GM23248 (cell line): ENCODE results near the gene ABCF2. TPM values are rescaled to one million over a fixed set of nuclear protein-coding genes. Genes with fewer than 3 reads are reported as not detected.

Experiments used
- DNase-seq: peaks from one replicate; pipeline ENCODE4 v3.0.0-alpha.2; 2015
- H2AFZ ChIP-seq: fragments of 200-600 bp; sonication (generic); 2 replicates; pipeline ENCODE4 v1.6.1; 2016; ENCODE audit warnings: antibody characterized with exemption
- H3F3A ChIP-seq: fragments of 200-600 bp; sonication (generic); 2 replicates; pipeline ENCODE4 v1.6.1; 2016; ENCODE audit warnings: mild to moderate bottlenecking, antibody characterized with exemption, mixed run types; ENCODE audit not compliant: insufficient read depth
- H3K27ac ChIP-seq: fragments of 200-600 bp; sonication (generic); 2 replicates; pipeline ENCODE4 v1.5.1; 2016; ENCODE audit warnings: mild to moderate bottlenecking
- H3K27me3 ChIP-seq: fragments of 200-600 bp; sonication (generic); replicated peaks from 2 replicates; pipeline ENCODE4 v1.6.1; 2016; ENCODE audit warnings: mild to moderate bottlenecking; ENCODE audit not compliant: insufficient read depth
- H3K36me3 ChIP-seq: fragments of 200-600 bp; sonication (generic); 2 replicates; pipeline ENCODE4 v1.6.1; 2016; ENCODE audit warnings: low read depth, mild to moderate bottlenecking
- H3K4me1 ChIP-seq: fragments of 200-600 bp; sonication (generic); 2 replicates; pipeline ENCODE4 v1.6.1; 2016; ENCODE audit warnings: mild to moderate bottlenecking; ENCODE audit not compliant: insufficient read depth
- H3K4me2 ChIP-seq: fragments of 200-600 bp; sonication (generic); one replicate; pipeline ENCODE4 v1.6.1; 2016; ENCODE audit warnings: mild to moderate bottlenecking; ENCODE audit not compliant: unreplicated experiment
- H3K4me3 ChIP-seq: fragments of 200-600 bp; sonication (generic); 2 replicates; pipeline ENCODE4 v1.5.1; 2016; ENCODE audit warnings: mild to moderate bottlenecking
- H3K79me2 ChIP-seq: fragments of 200-600 bp; sonication (generic); 2 replicates; pipeline ENCODE4 v1.6.1; 2016; ENCODE audit warnings: mild to moderate bottlenecking; ENCODE audit not compliant: insufficient read depth
- H3K9ac ChIP-seq: fragments of 200-600 bp; sonication (generic); 2 replicates; pipeline ENCODE4 v1.6.1; 2016; ENCODE audit warnings: mild to moderate bottlenecking
- H3K9me2 ChIP-seq: fragments of 200-600 bp; sonication (generic); 2 replicates; pipeline ENCODE4 v1.6.1; 2016; ENCODE audit warnings: mixed run types, mild to moderate bottlenecking, moderate library complexity; ENCODE audit not compliant: insufficient read depth
- H3K9me3 ChIP-seq: fragments of 200-600 bp; sonication (generic); one replicate; pipeline ENCODE4 v1.6.1; 2017; ENCODE audit warnings: low read depth
- H4K20me1 ChIP-seq: fragments of 200-600 bp; sonication (generic); 2 replicates; pipeline ENCODE4 v1.6.0; 2016; ENCODE audit not compliant: insufficient read depth
- EZH2 ChIP-seq: fragments of 200-600 bp; sonication (generic); IDR thresholded peaks from 2 replicates; pipeline ENCODE4 v1.6.1; 2018; ENCODE audit warnings: antibody characterized with exemption, mild to moderate bottlenecking; ENCODE audit not compliant: insufficient read depth, poor library complexity, severe bottlenecking
- EZH2phosphoT487 ChIP-seq: fragments of 200-600 bp; sonication (generic); IDR thresholded peaks from 2 replicates; pipeline ENCODE4 v1.6.1; 2018; ENCODE audit warnings: antibody characterized with exemption, moderate library complexity, mild to moderate bottlenecking, low read depth; ENCODE audit not compliant: insufficient read depth
- WGBS, 2 experiments: methylation state at CpG; one replicate each; pipeline ENCODE4 v1.1.6; 2015 to 2017; ENCODE audit warnings: low lambda C conversion rate in 2 of 2, low coverage in 1 of 2; ENCODE audit errors: missing lambda C conversion rate in 2 of 2; 5-methylcytosine and 5-hydroxymethylcytosine counted together
- in situ Hi-C: fragments of 300-500 bp; cut with MboI; formaldehyde crosslinking; loops from 2 replicates; pipeline ENCODE4 v1.15.0; 2020
- polyA plus RNA-seq: library from polyadenylated mRNA; unstranded; fragments of >200 nt; fragmentation: Nextera tagmentation; extraction: Ambion mirVana; gene quantifications from 2 replicates; pipeline ENCODE4 v1.2.1, GENCODE V29; 2016
- total RNA-seq: library from RNA; depleted of rRNA; stranded (reverse); fragments of >200 nt; shearing (Covaris generic); gene quantifications from 2 replicates; pipeline ENCODE4 v1.2.3, GENCODE V29; 2014

The ABCF2 gene
- total and polyA plus RNA-seq, 2 experiments from 2014 or later, result 40.7 to 74.9 TPM

DNA sequence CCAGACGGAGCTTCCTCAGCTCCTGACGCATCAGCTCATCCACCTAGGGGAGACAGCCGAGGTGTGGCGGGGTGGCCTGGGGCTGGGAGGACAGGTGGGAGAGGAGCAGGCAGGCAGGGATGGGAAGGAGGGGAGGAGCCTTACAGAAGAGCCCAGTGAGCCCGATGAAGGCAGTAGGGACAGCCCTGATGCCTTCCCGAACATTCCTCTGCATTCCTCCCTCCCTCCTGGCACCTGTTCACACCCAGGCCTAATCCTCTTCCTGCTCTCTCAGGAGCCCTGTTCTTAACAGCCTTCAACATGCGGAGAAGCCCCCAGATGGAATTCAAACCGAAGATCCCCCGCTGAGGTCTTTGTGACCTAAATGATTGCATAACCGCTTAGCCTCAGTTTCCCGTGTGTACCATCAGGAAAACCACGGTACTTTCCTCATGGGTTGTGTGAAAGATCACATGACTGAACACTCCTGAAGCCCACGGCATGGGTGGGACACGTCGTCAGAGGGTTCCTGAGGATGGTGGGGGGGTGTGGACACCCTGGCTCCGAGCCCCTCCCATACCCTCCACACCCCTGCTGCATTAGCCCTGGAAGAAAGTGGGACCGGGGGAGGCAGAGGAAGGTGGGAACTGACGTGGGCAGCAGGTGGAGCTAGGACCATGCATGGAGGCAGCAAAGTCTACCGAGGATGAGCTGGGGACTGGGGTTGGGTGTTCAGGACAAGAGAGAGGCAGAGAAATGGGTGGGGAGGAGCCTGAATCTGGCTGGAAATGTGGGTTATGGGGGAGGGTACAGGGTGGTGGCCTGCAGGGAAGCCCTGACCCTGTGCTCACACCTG lies 31.2 kb downstream of the ABCF2 start:
- Histone ChIP-seq H3K36me3 (no peaks in the 10 kb centered on the region), H3K9me2 (no peaks in the 10 kb centered on the region), H3K4me2 (no peak overlapping the region), H4K20me1 (no peaks in the 10 kb centered on the region), H3K9me3 (no peaks in the 10 kb centered on the region), H3K9ac (no peak overlapping the region), H3K4me3 (no peak overlapping the region), H3K79me2 (no peaks in the 10 kb centered on the region), H2AFZ (no peak overlapping the region), H3K27ac (no peak overlapping the region), H3K4me1 (no peaks in the 10 kb centered on the region), H3K27me3 (peaks cover 43% of the 10 kb centered on the region), H3F3A (no peaks in the 10 kb centered on the region)
- 28 to 30% methylated on average over 18 to 19 of the region's 19 CpGs for WGBS, 2 experiments
- no peak for DNase-seq
- TF ChIP-seq EZH2phosphoT487 (no peak), EZH2 (no peak)
- in situ Hi-C loops, result no loop called here

GRCh38 chr7:151194188-151194587 lies 32.8 kb downstream of the ABCF2 start:
- peaks cover 44% of the 10 kb centered on the region for H3K27me3 ChIP-seq
- H3K79me2 ChIP-seq, result no peaks in the 10 kb centered on the region
- DNase-seq, result no peak
- H3K4me2 ChIP-seq, result no peak overlapping the region
- H3K9me2 ChIP-seq, result no peaks in the 10 kb centered on the region
- no peak overlapping the region for H3K9ac ChIP-seq
- no peaks in the 10 kb centered on the region for H3K9me3 ChIP-seq
- in situ Hi-C loops, result no loop called here
- no peaks in the 10 kb centered on the region for H4K20me1 ChIP-seq
- H2AFZ ChIP-seq, result no peak overlapping the region
- no peaks in the 10 kb centered on the region for H3K36me3 ChIP-seq
- no peaks in the 10 kb centered on the region for H3K4me1 ChIP-seq
- H3F3A ChIP-seq, result no peaks in the 10 kb centered on the region
- 57 to 62% methylated on average over 7 of the region's 7 CpGs for WGBS, 2 experiments
- H3K4me3 ChIP-seq, result no peak overlapping the region
- H3K27ac ChIP-seq, result no peak overlapping the region
- TF ChIP-seq EZH2, result no peak
- no peak for TF ChIP-seq EZH2phosphoT487

DNA sequence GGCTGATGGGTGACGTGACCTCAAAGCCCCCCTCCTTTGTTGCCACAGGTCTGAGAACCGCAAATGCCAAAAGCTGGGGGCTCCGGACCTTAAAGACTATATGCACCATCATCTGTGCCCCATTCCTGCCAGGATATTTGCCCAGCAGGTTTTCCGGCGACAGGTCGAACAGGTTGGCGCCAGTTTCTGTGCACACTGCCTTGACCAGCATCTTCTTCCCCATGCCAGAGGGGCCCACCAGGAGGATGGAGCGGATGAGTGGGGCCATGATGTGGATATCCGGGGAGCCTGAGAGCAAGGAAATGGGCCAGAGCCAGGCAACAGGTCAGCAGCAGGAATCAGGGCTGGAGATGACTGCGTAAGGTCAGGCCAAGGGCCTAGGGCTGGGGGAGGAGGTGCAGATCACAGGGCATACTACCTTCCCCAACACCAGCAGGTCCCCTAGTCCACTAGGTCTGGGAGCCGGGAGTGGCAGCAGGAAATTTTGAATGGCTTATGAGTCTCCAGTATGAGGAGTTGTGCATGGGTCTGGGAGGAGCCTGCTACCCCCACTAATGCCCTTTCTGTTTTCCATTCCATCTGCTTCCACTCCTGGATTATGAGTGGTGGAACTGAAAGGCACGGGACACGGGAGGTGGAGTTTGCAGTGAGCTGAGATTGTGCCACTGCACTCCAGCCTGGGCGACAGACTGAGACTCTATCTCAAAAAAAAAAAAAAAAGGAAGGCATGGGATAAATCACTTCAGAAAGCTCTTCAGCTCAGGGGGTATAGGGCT lies 33.6 kb downstream of the ABCF2 start:
- Histone ChIP-seq H3K9me2 (no peaks in the 10 kb centered on the region), H3K9ac (no peak overlapping the region), H3K4me2 (no peak overlapping the region), H3K9me3 (no peaks in the 10 kb centered on the region), H2AFZ (no peak overlapping the region), H3K4me1 (no peaks in the 10 kb centered on the region), H3K27me3 (peaks cover 52% of the 10 kb centered on the region), H4K20me1 (no peaks in the 10 kb centered on the region), H3K79me2 (no peaks in the 10 kb centered on the region), H3K27ac (no peak overlapping the region), H3K36me3 (no peaks in the 10 kb centered on the region), H3F3A (no peaks in the 10 kb centered on the region), H3K4me3 (no peak overlapping the region)
- TF ChIP-seq EZH2 (no peak), EZH2phosphoT487 (no peak)
- 60 to 68% methylated on average over 10 to 14 of the region's 14 CpGs for WGBS, 2 experiments
- DNase-seq, result no peak
- in situ Hi-C loops, result no loop called here

GRCh38 chr7:151192002-151192539 lies 34.9 kb downstream of the ABCF2 start:
- no peaks in the 10 kb centered on the region for H3K9me2 ChIP-seq
- H3F3A ChIP-seq, result no peaks in the 10 kb centered on the region
- H3K9me3 ChIP-seq, result no peaks in the 10 kb centered on the region
- no peak overlapping the region for H2AFZ ChIP-seq
- no peaks in the 10 kb centered on the region for H3K4me1 ChIP-seq
- 74 to 77% methylated on average over 23 of the region's 23 CpGs for WGBS, 2 experiments
- DNase-seq, result no peak
- in situ Hi-C loops, result no loop called here
- no peak overlapping the region for H3K27ac ChIP-seq
- no peak overlapping the region for H3K4me3 ChIP-seq
- no peak for TF ChIP-seq EZH2phosphoT487
- TF ChIP-seq EZH2, result no peak
- no peak overlapping the region for H3K9ac ChIP-seq
- H3K36me3 ChIP-seq, result no peaks in the 10 kb centered on the region
- peaks cover 57% of the 10 kb centered on the region for H3K27me3 ChIP-seq
- H3K4me2 ChIP-seq, result no peak overlapping the region
- H3K79me2 ChIP-seq, result no peaks in the 10 kb centered on the region
- no peaks in the 10 kb centered on the region for H4K20me1 ChIP-seq
